Activated CD4-positive, alpha-beta T cell treated with anti-CD3 and anti-CD28 coated beads for 24 hours (primary cell): Measurements from ENCODE around the gene NRARP.
"Not testable (repeated sequence)": the region's sequence is repeated elsewhere in the genome, so short reads cannot be mapped to it uniquely, and the experiment has no call there.

ENCODE experiments used
- DNase-seq, 2 donors: peaks; one replicate each; pipeline ENCODE4 v3.0.0-alpha.2; 2020; ENCODE audit warnings: low read depth in 2 of 2

The NRARP gene, protein sequence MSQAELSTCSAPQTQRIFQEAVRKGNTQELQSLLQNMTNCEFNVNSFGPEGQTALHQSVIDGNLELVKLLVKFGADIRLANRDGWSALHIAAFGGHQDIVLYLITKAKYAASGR

DNA sequence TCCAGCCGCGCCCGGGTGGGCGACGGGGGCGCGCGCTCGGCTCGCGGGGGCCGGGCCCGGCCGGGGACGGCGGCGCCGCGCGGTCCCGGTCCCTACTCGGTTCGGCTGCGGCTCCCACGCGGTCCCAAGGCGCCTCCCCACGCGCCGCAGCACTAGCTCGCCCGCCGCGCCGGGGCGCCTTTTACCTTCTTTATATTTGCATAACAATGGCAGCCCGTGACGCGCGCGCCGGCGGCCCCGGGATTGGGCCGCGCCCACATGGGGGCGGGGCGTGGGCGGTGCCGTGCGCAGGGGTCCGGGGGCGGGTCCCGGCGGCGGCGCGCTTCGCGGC, at the start of gene NRARP:
Gene NRARP (minus strand): TSS at position 154 of the 331 bp plus-strand sequence. CDS start 343 bp downstream, outside the sequence.
- peak; percentile 88 to 90 for DNase-seq

DNA sequence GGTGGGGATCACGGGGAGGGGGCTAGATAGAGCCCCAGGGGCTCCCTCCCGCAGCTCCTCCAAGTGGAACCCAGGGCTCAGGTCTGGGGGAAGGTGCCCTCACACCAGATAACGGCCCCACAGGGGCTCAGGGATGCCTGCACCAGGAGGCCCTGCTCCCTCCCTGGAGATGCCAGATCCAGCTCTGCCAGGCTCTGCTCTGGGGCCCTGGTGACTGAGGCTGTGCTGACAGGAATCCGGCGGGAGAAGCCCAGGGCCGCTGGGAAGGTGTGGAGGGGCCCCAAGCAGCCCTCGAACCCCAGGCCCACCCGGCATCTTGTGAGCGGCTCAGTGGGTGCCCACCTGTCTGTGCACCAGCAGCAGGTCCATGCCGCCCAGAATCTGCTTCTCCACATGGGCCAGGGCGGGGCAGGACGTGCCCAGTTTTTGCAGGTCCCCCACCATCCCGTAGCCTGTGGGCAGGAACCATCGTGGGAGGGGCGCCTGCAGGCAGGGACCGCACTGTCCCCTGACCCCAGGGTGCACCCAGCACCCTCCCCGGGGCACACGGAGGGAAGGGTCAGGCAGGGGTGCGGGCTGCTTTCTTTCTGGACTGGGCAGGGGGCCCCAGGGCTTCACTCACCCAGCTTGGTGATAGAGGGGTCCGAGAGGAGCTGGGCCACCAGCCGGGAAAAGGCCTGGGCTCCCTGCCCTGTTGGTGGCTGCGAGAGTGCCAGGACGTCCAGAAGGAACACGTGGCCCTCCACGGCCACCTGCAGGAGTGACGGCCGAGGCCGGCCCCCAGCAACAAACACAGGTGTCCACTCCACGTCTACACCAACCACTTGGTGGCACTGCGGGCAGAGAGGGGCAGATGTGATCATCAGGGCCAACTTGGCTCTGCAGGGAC, 48.9 kb upstream of the NRARP start:
- no peak for DNase-seq

DNA sequence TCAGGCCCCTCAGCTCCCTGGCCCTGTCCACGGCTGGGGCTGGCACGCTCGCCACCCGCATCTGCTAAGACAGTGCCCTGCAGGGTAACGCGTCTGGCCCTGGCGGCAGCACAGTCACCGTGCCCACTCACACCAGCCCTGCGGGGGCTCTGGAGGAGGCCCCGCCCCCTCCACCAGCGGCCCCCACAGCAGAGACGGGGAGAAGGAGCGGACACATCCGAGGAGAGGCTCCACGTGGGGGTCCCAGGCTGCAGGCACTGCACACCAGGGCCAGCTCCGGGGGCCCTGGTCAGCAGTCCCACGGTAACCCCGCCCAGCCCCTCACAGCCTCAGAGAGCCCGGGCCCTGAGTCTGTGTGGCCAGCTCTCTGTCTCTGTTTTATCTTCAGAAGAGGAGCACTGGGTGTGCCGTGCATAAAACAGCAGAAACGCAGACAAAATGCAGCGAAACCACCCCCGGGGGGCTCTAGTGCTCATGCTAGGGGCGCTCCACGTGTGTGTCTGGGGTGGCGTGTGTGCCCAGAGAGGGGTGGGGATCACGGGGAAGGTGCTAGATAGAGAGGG, 47.5 kb upstream of the NRARP start:
- DNase-seq, result no peak

DNA sequence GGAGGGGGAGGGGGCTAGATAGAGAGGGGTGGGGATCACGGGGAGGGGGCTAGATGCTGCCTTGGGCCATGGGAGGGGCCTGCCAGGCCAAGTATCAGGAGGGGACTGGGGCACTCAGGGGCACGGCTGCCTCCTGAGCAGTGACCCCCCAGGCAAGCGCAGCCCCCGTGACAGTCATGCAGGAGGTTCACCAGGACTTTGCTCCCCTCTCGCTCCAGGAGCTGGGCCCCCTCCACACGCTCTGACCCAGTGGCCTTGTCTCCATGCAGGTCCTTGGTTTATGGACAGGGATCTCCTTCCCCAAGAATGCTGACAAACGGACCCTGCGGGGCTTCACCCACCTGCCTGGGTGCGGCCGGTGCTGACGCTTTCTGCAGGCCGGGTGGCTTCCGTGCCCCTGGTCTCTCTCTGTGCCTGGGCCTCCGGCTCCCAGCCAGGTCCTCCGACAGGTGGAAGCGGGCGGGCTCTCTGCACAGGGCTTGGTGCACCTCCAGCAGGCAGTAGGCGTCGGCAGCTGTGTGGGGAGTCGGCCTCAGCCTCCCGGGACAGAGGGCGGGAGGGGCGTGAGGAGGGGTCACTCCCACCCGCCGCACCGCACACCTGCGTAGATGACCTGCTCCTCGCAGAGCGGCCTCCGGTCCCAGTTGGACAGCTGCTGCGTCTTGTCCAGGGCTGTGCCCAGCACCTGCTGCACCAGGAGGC, 46.8 kb upstream of the NRARP start:
- DNase-seq, result no peak

DNA sequence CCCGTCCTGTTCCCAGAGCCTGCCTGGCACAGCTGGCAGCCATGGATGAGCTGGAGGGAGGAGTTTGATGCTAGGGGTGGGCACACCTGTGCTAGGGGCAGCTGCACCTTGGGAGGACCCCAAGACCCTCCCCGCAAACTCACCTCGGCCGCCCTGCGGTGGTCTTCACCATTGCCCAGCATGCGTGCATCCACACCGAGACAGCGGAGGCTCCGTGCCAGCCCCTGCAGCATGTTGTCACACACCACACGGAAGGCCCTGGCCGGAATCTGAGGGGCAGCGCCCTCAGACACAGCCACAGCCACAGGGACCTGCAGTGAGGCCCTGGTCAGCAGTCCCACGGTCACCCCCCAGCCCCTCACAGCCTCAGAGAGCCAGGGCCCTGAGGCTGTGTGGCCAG, 45.9 kb upstream of the NRARP start:
- no peak for DNase-seq

DNA sequence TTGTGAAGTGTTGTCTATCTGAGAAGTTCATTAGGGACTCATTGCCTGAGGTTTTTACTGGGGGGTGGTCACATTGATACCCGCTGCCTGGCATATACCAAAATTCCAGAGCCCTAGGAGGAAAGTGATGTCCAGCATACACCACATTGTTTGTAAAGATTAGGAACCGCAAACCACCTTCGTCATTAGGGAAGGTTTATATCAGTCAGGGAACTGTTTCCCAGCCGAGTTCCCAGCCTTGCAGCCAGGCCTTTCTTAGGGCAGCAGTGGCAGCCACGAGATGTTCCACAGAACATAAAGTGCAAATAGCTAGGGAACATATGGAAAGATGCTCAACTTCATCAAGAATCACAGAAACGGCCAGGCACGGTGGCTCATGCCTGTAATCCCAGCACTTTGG, 40.4 kb upstream of the NRARP start:
- no peak for DNase-seq

DNA sequence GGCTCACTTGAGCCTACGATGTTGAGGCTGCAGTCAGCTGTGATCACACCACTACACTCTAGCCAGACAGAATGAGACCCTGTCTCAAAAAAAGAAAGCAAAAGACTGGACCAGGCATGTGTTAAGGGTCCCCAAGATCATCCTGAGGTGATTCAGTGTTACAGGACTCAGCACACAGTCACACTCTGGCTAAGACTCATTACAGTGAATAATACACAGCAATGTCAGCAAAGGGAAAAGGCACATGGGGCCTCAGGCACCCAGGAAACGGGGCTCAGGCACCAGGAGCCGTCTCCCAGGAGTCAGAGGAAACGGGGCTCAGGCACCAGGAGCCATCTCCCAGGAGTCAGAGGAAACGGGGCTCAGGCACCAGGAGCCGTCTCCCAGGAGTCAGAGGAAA, 39.2 kb upstream of the NRARP start:
- DNase-seq, result no peak

DNA sequence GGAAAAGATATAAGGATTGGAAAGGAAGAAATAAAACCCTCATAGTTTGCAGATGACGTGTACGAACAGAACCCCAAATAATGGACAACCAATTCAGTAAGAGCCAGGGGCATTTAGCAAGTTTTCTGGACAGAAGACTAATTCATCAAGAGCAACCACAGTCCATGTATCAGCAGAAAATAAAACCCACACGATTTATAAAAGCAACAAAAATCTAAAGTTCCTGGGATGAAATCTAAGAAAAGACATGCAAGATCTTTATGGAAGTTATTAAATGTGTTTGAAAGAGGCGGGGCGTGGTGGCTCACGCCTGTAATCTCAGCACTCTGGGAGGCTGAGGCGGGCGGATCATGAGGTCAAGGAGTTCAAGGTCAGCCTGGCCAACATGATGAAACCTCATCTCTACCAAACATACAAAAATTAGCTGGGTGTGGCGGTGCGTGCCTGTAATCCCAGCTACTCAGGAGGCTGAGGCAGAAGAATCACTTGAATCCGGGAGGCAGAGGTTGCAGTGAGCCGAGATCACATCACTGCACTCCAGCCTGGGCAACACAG, 37.9 kb upstream of the NRARP start:
- not testable (repeated sequence) for DNase-seq

DNA sequence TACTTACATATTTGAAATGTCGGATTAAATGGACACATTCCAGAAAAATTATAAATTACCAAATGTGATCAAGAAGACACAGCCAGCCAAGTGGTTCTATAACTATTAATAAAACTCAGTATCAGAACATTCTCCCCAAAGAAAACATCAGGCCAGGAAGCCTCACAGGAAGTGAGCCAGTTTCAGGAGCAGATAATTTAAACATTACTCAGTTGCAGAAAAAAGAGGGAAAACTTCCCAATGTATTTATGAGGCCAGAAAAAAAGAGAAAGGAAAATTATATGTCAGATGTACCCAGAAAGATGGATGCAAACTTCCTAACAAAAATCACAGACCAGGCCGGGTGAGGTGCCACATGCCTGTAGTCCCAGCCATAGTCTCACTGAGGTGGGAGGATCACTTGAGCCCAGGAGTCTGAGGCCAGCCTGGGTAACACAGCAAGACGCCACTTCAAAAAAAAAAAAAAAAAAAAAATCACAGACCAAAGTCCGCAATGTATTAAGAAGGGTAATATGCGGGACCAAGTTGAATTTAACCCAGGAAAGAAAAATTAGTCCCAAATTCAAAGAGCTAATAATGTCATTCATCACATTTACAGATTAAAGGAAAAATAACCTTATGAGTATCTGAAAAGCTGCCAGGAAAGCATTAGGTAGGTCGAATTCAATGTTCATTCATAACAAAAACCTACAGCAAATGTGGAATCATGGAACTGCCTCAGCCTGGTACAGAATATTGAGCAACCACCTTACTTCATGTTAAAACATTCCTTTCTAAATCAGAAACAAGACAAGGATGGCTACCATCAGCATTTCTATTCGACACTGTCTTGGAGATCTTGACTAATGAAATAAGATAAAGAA, 37.2 kb upstream of the NRARP start:
- no peak for DNase-seq

DNA sequence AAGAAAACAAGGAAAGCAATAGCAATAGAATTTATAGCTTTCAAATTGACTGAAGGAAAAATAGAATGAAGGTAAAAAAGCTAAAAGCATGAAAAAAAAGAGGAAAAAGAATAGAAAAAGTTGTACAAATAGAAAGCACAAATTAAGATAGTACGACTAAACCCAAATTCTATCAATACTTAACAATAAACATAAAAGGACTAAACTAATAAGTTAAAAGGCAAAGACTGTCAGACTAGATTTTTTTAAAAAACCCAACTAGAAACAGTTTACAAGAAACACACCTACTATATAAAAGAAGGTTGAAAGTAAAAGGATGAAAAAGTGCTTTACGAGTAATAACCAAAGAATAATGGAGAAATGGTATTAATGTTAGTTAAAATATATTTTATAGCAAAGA, 34.7 kb upstream of the NRARP start:
- DNase-seq, result no peak

DNA sequence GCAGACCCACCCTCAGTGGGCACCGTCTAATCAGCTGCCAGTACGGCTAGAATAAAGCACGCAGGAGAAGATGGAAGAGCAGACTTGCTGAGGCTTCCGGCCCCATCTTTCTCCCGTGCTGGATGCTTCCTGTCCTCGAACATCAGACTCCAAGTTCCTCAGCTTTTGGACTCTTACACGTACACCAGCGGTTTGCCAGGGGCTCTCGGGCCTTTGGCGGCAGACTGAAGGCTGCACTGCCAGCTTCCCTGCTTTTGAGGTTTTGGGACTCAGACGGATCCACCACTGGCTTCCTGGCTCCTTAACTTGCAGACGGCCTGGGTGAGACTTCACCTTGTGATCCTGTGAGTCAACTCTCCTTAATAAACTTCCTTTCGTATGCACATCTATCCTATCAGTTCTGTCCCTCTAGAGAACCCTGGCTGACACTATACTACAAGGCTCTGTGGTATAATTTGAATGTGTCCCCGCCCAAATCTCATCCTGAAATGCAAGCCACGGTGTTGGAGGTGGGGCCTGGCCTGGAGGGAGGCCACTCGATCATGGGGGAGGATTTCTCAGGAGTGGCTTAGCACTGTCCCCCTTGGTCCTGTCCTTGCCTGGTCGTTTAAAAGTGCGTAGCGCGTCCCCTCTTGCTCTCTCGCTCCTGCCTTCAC, 31.1 kb upstream of the NRARP start:
- no peak for DNase-seq

DNA sequence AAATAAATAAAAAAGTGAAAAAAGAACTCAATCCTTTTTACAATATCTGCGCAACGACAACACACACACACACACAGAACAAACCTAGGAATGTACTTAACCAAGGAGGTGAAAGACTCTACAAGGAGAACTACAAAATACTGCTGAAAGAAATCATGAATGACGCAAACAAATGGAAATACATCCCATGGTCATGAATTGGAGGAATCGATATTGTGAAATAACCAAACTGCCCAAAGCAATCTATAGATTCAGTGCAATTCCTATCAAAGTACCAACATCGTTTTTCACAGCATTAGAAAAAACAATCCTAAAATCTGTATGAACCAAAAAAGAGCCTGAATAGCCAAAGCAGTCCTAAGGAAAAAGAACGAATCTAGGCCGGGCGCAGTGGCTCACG, 29.9 kb upstream of the NRARP start:
- DNase-seq, result no peak

DNA sequence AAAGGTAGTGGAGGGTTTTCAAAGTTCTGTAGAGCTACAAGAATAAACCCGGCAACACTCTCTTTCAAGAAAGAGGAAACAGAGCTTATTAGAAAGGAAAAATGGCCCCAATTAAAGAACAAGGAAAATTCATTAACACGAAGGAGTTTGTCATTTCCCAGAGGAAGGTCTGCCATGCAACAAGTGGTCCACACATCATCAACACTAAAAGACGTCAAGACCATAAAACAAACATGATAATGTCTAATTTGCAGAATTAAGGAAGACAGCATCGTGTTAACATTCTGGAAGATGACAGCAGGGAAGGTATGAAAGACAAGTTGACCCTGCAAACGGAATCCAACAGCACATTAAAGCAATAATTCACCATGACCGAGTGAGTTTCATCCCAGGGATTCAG, 28.6 kb upstream of the NRARP start:
- DNase-seq, result no peak

DNA sequence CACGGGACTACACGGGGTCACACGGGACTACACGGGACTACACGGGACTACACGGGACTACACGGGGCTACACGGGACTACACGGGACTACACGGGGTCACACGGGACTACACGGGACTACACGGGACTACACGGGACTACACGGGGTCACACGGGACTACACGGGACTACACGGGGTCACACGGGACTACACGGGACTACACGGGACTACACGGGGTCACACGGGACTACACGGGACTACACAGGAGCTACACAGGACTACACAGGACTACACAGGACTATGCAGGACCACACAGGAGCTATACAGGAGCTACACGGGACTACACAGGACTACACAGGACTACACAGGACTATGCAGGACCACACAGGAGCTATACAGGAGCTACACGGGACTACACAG, 27.5 kb upstream of the NRARP start:
- DNase-seq, result not testable (repeated sequence)

DNA sequence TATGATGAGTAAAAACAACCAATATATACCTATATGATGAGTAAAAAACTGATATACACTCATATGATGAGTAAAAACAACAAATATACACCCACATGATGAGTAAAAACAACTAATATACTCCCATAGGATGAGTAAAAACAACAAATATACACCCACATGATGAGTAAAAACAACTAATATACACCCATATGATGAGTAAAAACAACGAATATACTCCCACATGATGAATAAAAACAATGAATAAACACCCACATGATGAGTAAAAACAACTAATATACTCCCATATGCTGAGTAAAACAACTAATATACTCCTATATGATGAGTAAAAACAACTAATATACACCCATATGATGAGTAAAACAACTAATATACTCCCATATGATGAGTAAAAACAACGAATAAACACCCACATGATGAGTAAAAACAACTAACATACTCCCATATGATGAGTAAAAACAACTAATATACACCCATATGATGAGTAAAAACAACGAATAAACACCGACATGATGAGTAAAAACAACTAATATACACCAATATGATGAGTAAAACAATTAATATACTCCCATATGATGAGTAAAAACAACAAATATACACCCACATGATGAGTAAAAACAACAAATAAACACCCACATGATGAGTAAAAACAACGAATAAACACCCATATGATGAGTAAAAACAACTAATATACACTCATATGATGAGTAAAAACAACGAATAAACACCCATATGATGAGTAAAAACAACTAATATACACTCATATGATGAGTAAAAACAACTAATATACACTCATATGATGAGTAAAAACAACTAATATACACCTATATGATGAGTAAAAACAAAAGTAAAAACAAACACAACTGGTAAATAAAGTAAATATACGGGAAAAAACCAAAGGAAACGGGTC, 25.8 kb upstream of the NRARP start:
- DNase-seq, result not testable (repeated sequence)

DNA sequence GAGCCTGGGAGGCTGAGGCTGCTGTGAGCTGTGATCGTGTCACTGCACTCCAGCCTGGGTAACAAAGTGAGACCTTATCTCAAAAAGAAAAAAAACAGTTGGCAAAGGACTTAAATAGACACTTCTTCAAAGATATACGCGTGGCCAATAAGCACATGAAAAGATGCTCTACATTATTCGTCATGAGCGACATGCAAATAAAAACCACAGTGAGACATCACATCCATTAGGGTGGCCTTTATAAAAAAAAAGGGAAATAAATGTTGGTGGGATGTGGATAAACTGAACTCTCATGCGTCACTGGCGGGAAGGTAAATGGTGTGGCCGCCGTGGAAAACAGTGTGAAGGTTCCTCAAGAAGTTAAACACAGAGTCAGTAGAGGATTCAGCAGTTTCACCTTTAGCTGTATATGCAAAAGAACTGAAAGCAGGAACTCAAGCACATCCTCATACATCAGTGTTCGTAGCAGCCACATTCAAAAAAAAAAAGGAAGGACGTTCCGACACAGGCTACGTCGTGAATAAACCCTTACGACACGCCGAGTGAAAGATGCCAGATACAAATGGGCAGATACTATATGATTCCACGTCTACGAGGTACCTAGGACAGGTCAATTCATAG, 24.5 kb upstream of the NRARP start:
- no peak for DNase-seq

DNA sequence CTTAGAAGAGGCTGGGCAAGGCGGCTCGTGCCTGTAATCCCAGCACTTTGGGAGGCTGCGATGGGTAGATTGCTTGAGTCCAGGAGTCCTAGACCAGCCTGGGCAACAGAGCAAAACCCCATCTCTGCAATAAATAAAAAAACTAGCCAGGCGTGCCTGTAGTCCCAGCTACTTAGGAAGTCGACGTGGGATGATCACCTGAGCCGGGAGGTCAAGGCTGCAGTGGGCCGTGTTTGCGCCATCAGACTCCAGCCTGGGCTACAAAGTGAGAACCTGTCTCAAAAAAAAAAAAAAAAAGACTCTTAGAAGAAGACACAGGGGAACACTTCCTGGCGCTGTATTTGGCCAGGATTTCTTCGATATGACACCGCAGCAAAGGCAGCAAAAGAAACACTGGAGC, 23.7 kb upstream of the NRARP start:
- no peak for DNase-seq

DNA sequence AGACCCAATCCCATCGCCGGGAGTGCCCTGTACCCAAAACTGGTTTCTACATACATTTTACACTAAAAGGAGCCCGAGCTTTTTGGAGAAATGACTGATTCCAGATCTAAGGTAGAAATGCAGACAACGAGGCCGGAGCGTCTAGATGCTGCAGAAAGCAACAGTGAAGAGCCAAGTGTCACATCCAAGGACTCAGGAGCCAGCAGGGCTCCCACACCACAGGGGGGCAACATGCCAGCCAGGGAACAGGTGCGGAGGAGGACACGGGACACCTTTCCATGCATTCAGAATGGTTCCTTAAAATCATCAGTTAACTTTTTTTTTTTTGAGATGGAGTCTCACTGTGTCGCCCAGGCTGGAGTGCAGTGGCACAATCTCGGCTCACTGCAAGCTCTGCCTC, 23.1 kb upstream of the NRARP start:
- no peak for DNase-seq
